Measurements from ENCODE around the gene AKAP5.

Gene AKAP5

DNA sequence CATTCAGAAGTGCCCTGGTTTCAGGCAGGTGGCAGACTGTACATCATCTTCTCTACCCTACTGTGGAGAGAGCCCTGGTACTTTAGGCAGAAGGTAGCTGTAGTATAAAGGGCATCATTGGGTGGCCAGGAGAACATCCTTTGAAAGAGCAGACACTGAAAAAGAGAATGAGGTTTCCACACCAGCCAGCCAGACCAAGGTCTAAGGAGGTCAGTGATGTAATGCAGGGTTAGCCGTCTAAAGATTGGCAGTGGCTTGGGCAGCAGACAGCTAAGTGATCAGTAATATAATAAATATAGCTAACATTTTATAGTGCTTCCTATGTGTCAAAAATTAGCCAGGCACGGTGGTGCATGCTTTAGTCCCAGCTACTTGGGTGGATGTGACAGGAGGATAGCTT is 26.3 kb downstream of the AKAP5 start:
- Histone ChIP-seq H3K27me3 (ENCODE audit: control insufficient read depth, insufficient read depth, low read length) (no peaks in the 10 kb centered on the region), H3K4me1 (ENCODE audit: control insufficient read depth, insufficient read depth, low read length) (no peaks in the 10 kb centered on the region), H3K9me3 (ENCODE audit: control insufficient read depth, insufficient read depth, low read length) (no peaks in the 10 kb centered on the region), H3K36me3 (ENCODE audit: control insufficient read depth, insufficient read depth, low read length) (peaks cover 8% of the 10 kb centered on the region), H3K9ac (ENCODE audit: low read depth, low read length) (no peak overlapping the region), H3K4me3 (ENCODE audit: low read depth, low read length) (no peak overlapping the region)

DNA sequence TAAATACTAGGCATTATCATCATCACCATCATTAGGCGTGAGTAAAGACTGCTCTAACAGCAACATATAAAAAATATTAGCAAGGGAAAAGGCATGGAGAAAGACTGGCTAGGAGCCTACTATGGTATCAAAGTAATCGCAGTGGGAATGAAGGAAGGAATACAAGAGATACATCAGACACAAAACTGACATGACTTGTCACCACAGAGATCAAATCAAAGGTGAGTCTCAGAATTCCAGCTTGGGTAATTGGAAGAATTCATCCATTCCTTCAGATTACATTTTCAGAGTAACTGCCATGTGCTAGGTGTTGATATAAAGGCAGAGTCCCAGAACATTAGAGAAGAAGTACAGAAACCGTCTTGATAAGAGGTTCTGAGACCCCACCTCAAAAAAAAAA is 28.2 kb downstream of the AKAP5 start:
- Histone ChIP-seq H3K36me3 (ENCODE audit: control insufficient read depth, insufficient read depth, low read length) (no peaks in the 10 kb centered on the region), H3K4me3 (ENCODE audit: low read depth, low read length) (no peak overlapping the region), H3K9me3 (ENCODE audit: control insufficient read depth, insufficient read depth, low read length) (no peaks in the 10 kb centered on the region), H3K27me3 (ENCODE audit: control insufficient read depth, insufficient read depth, low read length) (no peaks in the 10 kb centered on the region), H3K9ac (ENCODE audit: low read depth, low read length) (no peak overlapping the region), H3K4me1 (ENCODE audit: control insufficient read depth, insufficient read depth, low read length) (no peaks in the 10 kb centered on the region)

DNA sequence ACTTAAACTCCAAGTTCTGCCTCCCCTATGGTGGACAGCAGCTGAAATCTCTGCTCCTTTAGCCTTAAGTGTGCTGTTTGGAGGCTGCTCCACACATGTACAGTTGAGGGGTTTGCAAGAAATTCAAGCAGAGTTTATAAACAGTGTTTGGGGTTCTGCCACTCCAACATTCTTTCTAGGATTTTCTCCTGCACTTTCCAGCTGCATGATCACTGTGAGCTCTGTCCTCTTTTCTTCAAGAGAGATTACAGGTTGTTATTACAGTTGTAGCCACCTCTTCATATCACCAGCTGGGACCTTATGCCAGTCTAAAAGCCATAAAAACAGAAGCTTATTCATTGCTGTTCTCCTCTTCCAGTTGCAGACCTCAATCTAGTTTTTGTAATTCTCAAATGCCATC is 30.0 kb downstream of the AKAP5 start:
- H3K27me3 ChIP-seq (ENCODE audit: control insufficient read depth, insufficient read depth, low read length) = no peaks in the 10 kb centered on the region
- no peaks in the 10 kb centered on the region for H3K36me3 ChIP-seq (ENCODE audit: control insufficient read depth, insufficient read depth, low read length)
- no peaks in the 10 kb centered on the region for H3K9me3 ChIP-seq (ENCODE audit: control insufficient read depth, insufficient read depth, low read length)
- H3K4me1 ChIP-seq (ENCODE audit: control insufficient read depth, insufficient read depth, low read length) = no peaks in the 10 kb centered on the region
- no peak overlapping the region for H3K4me3 ChIP-seq (ENCODE audit: low read depth, low read length)
- H3K9ac ChIP-seq (ENCODE audit: low read depth, low read length) = no peak overlapping the region

DNA sequence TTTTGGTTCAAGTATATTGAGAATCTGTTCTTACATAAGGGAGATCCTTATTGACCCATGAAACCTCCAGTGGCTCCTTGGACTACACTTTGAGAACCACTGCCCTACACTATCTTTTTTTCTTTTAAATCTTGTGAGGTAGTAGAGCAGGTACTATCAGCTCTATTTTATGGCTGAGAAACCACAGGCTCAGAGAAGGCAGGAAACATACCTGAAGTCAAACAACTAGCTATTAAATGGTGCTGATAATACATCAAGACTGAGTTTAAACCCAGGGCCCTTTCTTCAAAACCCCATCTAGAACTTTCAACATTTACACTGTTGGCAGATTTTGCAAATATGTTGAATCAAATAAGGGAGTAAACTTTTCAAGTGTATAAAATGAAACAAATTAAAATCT is 31.5 kb downstream of the AKAP5 start:
- H3K9ac ChIP-seq (ENCODE audit: low read depth, low read length) = no peak overlapping the region
- H3K4me3 ChIP-seq (ENCODE audit: low read depth, low read length) = no peak overlapping the region
- H3K4me1 ChIP-seq (ENCODE audit: control insufficient read depth, insufficient read depth, low read length) = peaks cover 5% of the 10 kb centered on the region
- H3K9me3 ChIP-seq (ENCODE audit: control insufficient read depth, insufficient read depth, low read length) = no peaks in the 10 kb centered on the region
- no peaks in the 10 kb centered on the region for H3K27me3 ChIP-seq (ENCODE audit: control insufficient read depth, insufficient read depth, low read length)
- no peaks in the 10 kb centered on the region for H3K36me3 ChIP-seq (ENCODE audit: control insufficient read depth, insufficient read depth, low read length)

DNA sequence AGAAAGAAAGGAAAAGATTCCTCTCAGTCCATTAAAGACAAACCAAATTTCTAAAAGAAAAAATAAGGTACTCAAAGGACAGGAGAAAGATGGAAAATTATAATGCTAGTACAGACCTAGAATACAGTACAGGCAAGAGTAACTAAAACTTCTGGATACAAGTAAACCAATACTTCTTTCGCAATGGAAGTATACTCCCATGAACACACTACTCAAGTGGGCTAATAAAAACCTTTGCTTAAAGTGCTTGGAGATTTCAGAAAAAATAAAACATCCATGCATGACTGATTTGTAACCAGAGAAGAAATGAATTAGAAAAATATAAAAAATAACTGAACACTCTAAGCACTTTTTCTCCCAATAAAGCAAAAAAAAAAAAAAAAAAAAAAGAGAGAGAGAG is 34.8 kb downstream of the AKAP5 start:
- Histone ChIP-seq H3K4me3 (ENCODE audit: low read depth, low read length) (no peak overlapping the region), H3K4me1 (ENCODE audit: control insufficient read depth, insufficient read depth, low read length) (peaks cover 7% of the 10 kb centered on the region), H3K9me3 (ENCODE audit: control insufficient read depth, insufficient read depth, low read length) (no peaks in the 10 kb centered on the region), H3K27me3 (ENCODE audit: control insufficient read depth, insufficient read depth, low read length) (no peaks in the 10 kb centered on the region), H3K36me3 (ENCODE audit: control insufficient read depth, insufficient read depth, low read length) (no peaks in the 10 kb centered on the region), H3K9ac (ENCODE audit: low read depth, low read length) (no peak overlapping the region)

DNA sequence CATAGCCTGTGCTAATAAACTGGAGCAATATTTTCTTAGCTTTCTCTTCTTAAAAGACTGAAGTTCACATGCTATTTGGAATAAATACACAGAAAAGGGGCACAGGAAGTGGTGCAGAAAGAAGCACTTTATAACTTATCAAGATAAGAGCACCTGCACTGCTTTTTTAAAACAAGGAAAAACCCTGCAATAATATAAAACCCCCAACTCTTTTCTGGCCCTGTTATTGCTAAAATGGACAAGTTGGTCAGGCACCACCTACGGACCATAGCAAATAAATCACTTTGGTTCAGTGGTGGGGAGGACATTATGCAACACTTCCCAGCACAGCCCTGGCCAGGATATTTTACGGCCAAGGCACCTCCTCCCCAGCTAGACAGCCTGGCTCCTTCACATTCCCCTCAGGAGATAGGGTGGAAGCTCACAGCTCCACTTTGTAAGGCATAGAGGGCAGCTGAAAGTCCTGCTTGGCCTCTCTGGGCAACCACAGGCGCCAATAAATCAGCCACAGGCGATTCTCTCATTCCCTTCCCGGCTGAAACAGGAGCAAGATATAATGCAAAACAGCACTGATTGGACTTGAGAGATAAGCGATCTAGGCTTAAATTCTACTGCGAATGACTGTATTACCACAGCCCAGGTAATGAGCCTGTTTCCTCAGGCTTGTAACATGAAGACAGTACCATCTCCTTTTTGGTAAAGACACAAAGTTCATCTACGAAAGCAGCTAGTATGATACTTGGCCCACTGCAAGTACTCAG is 36.3 kb downstream of the AKAP5 start:
- peaks cover 7% of the 10 kb centered on the region for H3K4me1 ChIP-seq (ENCODE audit: control insufficient read depth, insufficient read depth, low read length)
- no peaks in the 10 kb centered on the region for H3K36me3 ChIP-seq (ENCODE audit: control insufficient read depth, insufficient read depth, low read length)
- no peaks in the 10 kb centered on the region for H3K27me3 ChIP-seq (ENCODE audit: control insufficient read depth, insufficient read depth, low read length)
- no peak overlapping the region for H3K9ac ChIP-seq (ENCODE audit: low read depth, low read length)
- H3K9me3 ChIP-seq (ENCODE audit: control insufficient read depth, insufficient read depth, low read length) = no peaks in the 10 kb centered on the region
- no peak overlapping the region for H3K4me3 ChIP-seq (ENCODE audit: low read depth, low read length)

DNA sequence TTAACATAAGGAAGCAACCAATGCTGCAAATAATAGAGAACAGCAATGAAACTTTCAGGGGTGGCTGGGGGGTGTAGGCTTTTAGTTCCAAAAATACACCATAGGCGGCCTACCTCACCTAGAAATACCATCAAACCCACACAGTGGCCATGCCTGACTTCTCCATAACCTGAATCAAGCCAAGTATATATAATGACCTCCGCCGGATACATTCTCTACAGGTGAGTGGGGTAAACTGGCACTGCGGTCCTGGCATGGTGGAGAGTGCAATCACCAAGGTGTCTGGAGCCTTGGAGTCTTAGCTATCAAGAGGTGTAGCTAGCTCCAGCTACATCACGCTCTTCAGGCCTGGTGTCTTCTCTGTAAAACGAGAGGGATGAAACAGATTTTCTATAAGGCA is 37.2 kb downstream of the AKAP5 start:
- Histone ChIP-seq H3K4me1 (ENCODE audit: control insufficient read depth, insufficient read depth, low read length) (peaks cover 7% of the 10 kb centered on the region), H3K27me3 (ENCODE audit: control insufficient read depth, insufficient read depth, low read length) (no peaks in the 10 kb centered on the region), H3K9ac (ENCODE audit: low read depth, low read length) (no peak overlapping the region), H3K4me3 (ENCODE audit: low read depth, low read length) (peak overlapping the region; percentile 74), H3K9me3 (ENCODE audit: control insufficient read depth, insufficient read depth, low read length) (no peaks in the 10 kb centered on the region), H3K36me3 (ENCODE audit: control insufficient read depth, insufficient read depth, low read length) (no peaks in the 10 kb centered on the region)

DNA sequence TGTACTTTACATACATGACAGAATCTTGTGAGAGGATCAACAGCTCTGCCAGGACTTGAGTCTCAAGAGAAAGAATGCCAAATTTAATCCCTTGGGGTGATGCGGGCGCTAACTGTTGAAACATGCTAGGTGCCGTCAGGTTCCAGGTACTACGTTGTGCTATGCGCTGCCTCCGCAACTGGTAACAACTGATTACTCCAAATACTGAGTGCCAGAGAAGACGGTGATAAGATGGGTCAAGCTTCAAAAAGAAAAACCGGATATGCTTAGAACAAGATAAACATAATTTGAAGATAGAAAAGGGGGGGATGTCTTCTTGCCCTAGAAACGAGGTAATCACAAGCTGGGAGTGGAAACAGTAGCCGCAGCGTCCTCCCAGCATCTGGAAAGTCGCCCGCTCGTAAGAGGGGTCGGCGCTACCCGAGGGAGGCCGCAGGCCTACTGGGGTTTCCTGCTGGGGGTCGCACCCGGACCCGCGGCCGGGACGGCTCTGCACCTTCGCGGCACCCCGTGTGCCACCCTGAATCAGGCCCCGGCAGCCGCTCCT is 37.7 kb downstream of the AKAP5 start:
- H3K9ac ChIP-seq (ENCODE audit: low read depth, low read length) = peak overlapping the region; percentile 88
- peaks cover 7% of the 10 kb centered on the region for H3K4me1 ChIP-seq (ENCODE audit: control insufficient read depth, insufficient read depth, low read length)
- H3K9me3 ChIP-seq (ENCODE audit: control insufficient read depth, insufficient read depth, low read length) = no peaks in the 10 kb centered on the region
- no peaks in the 10 kb centered on the region for H3K36me3 ChIP-seq (ENCODE audit: control insufficient read depth, insufficient read depth, low read length)
- peak overlapping the region; percentile 74 for H3K4me3 ChIP-seq (ENCODE audit: low read depth, low read length)
- no peaks in the 10 kb centered on the region for H3K27me3 ChIP-seq (ENCODE audit: control insufficient read depth, insufficient read depth, low read length)

DNA sequence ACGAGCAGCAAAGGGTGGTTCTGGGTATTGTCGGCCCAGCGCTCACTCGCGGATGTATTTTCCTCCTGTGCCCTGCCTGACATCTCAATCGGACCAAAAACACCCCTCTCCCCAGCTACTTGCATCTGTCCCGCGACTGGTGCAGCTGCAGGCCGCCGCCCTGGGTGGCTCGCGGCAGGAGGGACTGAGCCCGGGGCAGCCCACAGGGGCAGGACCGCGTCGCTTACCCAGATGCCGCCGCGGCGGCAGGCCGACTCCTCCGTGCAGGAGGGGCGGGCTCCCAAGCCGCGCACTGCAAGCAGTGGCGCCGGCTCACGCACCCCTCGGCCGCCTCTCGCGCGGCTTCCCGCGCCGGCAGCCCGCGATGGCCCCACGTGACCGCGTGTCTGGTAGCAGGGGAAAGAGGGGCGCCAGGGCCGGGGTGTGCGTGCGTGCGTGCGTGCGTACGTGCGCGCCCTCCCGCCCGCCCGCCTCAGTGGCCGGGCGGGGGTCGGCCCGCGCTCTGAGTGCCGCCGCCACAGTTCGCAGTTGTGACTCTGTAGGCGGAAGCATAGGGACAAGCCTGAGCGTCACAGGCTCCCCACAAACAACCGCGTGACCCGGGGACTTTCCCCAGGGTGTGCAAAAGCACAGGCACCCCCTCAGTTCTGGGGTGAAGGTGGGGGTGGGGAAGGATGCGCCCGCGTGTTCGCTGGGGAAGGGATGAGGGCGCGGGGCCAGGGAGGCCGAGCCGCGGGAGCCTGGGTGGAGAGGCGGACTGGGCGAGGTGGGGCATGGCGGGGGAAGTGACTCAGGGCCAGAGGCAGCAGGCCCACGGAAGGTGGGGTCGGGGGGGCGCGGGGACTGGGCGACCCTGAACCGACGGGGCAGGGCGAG is 38.4 kb downstream of the AKAP5 start, which contains the start of gene ZBTB25:
Gene ZBTB25, minus strand, starts transcription at position 405 of the 876 bp plus-strand sequence. CDS start 13,305 bp downstream, outside the sequence.
- Histone ChIP-seq H3K36me3 (ENCODE audit: control insufficient read depth, insufficient read depth, low read length) (no peaks in the 10 kb centered on the region), H3K27me3 (ENCODE audit: control insufficient read depth, insufficient read depth, low read length) (no peaks in the 10 kb centered on the region), H3K9ac (ENCODE audit: low read depth, low read length) (peak within 1 kb of the TSS; percentile 88), H3K4me1 (ENCODE audit: control insufficient read depth, insufficient read depth, low read length) (peaks cover 7% of the 10 kb centered on the region), H3K9me3 (ENCODE audit: control insufficient read depth, insufficient read depth, low read length) (no peaks in the 10 kb centered on the region), H3K4me3 (ENCODE audit: low read depth, low read length) (peak within 1 kb of the TSS; percentile 74)

DNA sequence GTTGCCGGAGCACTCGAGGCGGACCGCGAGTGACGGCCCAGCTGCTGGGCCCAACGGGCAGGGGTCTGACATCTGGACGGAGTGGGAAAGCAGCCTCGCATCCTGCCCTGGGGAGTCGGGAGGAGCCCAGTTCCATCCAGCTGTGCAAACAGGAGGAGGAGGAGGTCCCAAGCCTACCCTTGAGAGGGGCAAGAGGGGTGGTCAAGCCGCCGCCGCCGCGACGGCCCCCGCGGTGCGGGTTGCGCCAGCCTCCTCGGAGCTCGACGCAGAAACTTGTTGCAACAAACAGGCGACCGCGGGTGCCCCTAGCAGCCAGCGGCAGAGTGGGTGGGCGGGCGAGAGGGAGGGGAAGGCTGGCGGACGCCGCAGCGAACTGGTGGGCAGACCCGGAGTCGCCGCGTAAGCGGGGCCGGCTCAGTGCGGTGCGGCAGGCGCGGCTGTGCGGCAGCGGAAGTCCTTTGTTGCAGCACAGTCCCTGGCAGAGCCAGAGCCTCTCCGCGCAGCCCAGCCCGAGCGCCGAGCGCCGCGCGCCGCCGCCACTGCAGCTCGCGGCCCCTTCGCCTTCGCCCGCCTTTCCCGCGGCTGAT is 39.1 kb downstream of the AKAP5 start, which contains the start of gene ZBTB1:
Gene ZBTB1, plus strand, starts transcription at position 461 of the 587 bp plus-strand sequence. CDS start 16,735 bp downstream, outside the sequence.
- no peaks in the 10 kb centered on the region for H3K36me3 ChIP-seq (ENCODE audit: control insufficient read depth, insufficient read depth, low read length)
- H3K9ac ChIP-seq (ENCODE audit: low read depth, low read length) = peak within 1 kb of the TSS; percentile 88
- H3K4me1 ChIP-seq (ENCODE audit: control insufficient read depth, insufficient read depth, low read length) = peaks cover 10% of the 10 kb centered on the region
- H3K4me3 ChIP-seq (ENCODE audit: low read depth, low read length) = peak within 1 kb of the TSS; percentile 74
- H3K27me3 ChIP-seq (ENCODE audit: control insufficient read depth, insufficient read depth, low read length) = no peaks in the 10 kb centered on the region
- no peaks in the 10 kb centered on the region for H3K9me3 ChIP-seq (ENCODE audit: control insufficient read depth, insufficient read depth, low read length)

Data from iPS-15b (cell line).